NCI-H187 (cell line): ENCODE measurements around the gene TNPO1.
A peak's percentile ranks its signal among the peaks of the same experiment; 100 is the strongest.

Source experiments
- DNase-seq, 2 experiments: peaks; one replicate each; lab custom pipeline; 2025; lab: John Stamatoyannopoulos, UW

Gene TNPO1

GRCh38 chr5:72818866-72819534, 2.5 kb downstream of the TNPO1 start:
- DNase-seq, result peak; percentile 37 to 62

DNA sequence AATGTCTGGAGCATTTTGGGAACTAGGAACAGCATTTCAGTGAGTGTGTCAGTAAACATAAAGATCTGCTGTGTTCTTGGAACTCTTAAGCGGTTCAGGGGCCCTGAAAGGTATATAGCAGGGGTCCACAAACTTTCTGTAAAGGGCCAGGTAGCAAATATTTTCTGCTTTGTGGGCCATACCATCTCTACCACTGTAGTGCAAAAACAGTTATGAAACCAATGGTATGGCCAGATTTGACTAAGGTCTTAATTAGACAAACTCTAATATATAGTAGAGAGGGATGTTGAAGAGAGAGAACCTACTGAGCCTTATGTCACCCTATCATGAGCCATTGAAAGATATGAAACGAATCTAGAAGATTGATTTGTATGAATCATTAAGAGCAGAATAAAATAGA, 5.3 kb downstream of the TNPO1 start:
- no peak for DNase-seq

- no peak for DNase-seq
Observed at GRCh38 chr5:72822944-72823343, 6.5 kb downstream of the TNPO1 start.

GRCh38 chr5:72829707-72830106, 13.2 kb downstream of the TNPO1 start:
- no peak for DNase-seq

- DNase-seq, result no peak
Observed at GRCh38 chr5:72830362-72830761, 13.9 kb downstream of the TNPO1 start.

DNA sequence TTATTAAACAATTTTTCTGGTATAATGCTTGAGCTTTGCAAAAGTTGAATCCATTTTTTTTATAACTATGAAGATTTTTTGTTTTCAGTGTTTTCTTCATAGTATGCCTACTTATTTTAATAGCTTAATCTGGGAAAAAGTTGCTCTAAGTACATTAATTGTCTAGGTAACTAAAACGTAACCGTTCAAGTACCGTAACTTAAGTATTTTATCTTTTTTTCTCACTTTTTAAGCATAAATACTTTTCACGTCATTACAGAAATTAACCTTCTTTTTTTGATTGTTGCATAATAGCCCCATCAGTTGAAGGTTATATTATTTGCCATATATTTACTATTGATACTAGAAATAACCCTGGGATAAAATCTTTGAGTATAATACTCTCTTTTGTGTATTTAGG, 15.2 kb downstream of the TNPO1 start:
- no peak for DNase-seq

DNA sequence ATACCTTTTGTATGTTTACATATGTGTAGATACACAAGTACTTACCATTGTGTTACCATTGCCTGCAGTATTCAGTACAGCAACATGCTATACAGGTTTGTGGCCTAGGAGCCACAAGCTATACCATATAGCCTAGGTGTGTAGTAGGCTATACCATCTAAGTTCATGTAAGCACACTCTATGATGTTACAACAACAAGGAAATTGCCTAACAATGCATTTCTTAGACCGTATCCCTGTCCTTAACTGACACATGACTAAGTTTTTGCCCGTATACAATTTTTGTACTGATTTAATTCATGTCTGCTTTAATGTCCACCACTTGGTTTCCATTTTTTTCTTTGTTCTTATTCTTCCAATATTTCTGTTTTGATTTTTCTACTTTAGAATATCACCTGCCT, 18.5 kb downstream of the TNPO1 start:
- no peak for DNase-seq

DNA sequence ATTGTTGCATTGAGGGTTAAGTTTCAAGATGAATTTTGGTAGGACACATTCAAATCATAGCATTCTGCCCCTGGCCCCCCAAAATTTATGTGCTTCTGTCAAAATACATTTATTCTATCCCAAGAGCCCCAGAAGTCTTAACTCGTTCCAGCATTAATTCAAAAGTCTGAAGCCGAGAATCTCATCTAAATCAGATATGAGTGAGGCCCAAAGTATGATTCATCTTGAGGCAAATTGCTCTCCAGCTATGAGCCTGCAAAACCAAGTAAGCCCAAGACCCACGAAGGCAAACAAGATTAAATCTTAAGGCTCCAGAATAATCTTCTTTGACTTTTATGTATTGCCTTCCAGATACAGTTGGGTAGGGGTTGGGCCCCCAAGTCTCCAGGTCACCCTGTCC, 19.2 kb downstream of the TNPO1 start:
- DNase-seq, result no peak

DNA sequence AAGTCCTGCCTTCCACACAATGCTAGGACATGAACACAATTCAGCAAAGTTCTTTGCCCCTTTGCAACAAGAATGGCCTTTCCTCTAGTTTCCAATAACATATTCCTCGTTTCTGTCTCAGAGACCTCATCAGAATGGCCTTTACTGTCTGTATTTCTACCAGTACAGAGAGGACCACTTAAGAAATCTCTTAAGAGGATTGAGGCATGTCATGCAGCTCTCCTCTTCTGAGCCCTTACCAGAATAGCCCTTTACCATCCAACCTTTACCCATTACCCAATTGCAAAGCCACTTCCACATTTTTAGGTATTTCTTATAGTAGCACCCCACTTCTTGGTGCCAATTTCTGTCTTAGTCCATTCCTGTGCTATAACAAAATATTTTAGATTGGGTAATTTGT, 20.3 kb downstream of the TNPO1 start:
- no peak for DNase-seq

GRCh38 chr5:72837524-72838096, 21.1 kb downstream of the TNPO1 start:
- no peak for DNase-seq

- peak in 1 of 2 experiments; percentile 4 for DNase-seq
Observed at GRCh38 chr5:72840041-72840440, 23.6 kb downstream of the TNPO1 start.

- DNase-seq, result no peak
Observed at GRCh38 chr5:72841756-72842535, 25.5 kb downstream of the TNPO1 start.

GRCh38 chr5:72842816-72843215, 26.4 kb downstream of the TNPO1 start:
- DNase-seq, result no peak

GRCh38 chr5:72844218-72844603, 27.8 kb downstream of the TNPO1 start:
- DNase-seq, result no peak

DNA sequence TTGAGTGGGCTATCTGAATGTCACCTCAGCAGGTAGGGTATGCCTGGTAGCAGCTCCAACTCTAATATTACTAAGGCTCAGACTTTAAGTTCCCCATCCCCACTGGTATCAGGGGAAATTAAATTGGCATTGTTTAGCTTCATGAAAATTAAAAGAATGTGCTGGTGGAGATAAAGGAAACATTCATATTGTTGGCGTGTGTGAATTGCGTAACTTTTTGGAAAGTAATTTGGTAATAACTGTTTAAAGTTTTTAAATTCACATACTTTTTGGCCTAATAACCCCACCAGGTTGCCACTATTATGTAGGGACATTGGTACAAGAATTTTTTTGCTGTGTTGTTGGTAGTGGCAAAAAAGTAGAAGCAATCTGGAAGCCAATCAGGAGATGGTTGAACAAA, 29.4 kb downstream of the TNPO1 start:
- DNase-seq, result no peak

- no peak for DNase-seq
Observed at GRCh38 chr5:72846483-72846882, 30.0 kb downstream of the TNPO1 start.

GRCh38 chr5:72847439-72847838, 31.0 kb downstream of the TNPO1 start:
- DNase-seq, result no peak

DNA sequence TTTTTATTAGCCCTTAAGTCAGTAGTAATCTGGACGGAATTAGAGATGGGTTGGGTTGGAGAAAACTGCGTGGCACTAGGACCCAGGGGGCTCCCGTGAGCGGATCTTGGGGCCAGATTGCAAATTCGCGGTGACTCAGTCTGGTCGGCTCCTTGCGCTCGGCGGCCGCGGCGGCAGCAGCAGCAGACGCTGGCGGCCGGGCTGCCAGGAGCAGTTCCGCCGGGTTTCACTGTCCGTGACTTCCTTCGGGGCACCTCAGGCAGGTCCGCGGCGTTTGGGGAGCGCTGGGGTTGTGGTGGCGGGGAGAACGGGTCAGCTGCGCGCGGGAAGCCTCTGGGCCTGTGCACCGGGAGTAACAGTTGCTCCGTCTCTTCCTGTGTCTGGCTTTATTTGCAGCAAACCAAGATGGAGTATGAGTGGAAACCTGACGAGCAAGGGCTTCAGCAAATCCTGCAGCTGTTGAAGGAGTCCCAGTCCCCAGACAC, 31.6 kb downstream of the TNPO1 start:
- DNase-seq, result peak; percentile 59 to 69

DNA sequence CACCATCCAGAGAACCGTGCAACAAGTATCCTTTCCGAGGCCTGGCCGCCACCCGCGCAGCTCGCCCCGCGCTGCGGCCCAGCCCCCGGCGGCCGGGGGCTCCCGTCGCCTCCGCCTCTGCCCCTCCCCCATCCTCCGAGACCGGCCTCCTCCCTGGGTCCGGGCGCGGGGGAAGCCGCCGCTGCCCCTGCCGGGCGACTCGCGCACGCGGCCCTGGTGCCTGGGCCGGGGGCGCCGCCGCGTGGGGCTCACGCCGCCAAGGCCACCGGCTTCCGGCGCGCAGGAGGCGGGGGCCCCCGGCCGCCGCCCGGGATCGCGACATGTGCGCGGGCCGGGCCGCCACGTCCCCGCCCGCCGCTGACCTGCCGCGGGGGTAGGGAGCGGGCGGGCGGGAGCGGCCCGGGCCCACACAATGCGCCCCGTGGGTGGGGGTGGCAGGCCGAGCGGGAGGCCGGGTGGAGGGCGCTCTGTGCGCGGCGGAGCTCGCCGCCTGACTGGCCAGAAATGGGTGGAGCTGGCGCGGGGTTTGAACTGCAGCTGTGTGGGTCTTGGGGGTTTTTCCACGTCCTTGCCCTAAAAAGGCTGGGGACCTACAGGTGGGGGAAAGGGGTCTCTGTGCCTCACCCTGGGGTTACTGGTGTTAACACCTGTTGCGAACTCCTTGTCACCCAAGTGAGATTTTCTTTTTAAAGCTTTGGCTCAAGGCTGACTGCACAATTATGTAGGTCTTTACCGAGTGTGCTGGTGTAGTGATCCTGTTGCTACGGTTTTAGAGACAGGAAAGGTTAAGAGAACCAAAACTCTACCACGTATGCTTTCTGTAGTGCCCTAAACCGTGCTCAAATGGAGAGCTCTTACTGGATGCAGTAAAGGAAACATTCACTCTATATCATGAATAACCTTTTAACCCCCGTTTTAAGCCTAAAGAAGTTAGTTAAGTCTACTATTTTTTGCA, 32.3 kb downstream of the TNPO1 start:
- DNase-seq, result peak in 1 of 2 experiments; percentile 24

DNA sequence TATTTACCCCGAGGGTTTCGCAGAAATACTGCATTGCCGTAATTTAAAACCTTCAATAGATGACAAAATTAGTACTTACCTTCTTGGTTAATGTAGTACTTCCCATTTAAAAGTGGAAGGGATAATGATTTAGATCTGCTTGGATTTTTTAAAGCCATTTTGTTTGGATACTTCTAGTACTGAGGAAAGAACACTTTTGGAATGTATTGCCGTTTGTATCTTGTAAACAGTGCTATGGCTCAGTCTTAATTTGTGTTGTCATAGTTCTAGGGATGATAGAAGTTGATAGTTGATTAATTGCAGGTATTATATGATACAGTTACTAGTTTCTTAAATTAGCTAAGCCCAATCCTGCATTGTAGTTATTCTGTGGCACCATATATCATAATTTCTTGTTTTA, 33.1 kb downstream of the TNPO1 start:
- DNase-seq, result no peak

DNA sequence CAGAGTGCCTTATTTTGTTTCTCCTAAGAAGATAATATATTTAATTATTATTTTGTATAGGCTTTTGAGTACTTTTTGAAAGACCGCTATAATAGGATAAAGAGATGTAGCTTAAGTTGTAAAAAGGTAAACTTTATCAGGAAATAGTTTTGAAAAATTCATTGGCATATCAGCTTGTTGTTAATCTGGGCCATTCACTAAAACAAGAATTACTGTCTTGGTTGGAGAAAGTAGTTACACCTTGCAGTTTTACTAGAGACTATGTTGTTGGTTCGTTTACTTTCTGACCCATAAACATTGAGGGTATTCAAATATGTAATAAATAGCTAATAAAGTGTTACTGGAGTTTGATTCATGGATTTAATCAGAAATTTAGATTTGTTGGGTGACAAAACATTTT, 33.7 kb downstream of the TNPO1 start:
- no peak for DNase-seq

DNA sequence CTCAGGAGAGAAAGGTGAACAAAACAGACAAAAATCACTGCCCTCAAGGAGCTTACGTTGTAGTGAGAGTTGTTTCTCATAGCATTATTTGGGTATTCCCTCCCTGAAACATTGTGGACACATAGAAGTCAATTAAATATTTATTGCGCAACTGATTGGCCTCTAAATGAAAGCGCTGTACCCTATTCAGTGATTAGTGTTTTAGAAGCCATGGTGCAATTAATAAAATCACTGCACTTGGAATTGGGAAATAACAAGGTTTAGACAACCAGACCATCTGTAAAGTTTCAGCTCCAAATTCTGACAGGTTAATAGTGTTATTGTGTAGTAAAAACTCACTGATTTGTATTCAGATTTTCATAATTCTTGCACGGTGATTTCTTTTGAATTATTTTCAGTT, 35.9 kb downstream of the TNPO1 start:
- no peak for DNase-seq
